OCI-LY1 (cell line): ENCODE results near the gene CASP9.

ENCODE experiments used
- EZH2 ChIP-seq: fragments of 200-600 bp; sonication (generic), shearing (Covaris generic); IDR thresholded peaks from 2 replicates; pipeline ENCODE4 v1.8.0; 2017; ENCODE audit warnings: borderline replicate concordance, mixed run types, mild to moderate bottlenecking, antibody characterized with exemption, low read length, moderate library complexity, mixed read lengths
- TF ChIP-seq, protein P1 (sequence below): fragments of 200-600 bp; sonication (generic), shearing (Covaris generic); IDR thresholded peaks from 2 replicates; pipeline ENCODE4 v1.5.1; 2017; ENCODE audit warnings: mild to moderate bottlenecking, antibody characterized with exemption, low read length, moderate library complexity, mixed read lengths

DNA sequence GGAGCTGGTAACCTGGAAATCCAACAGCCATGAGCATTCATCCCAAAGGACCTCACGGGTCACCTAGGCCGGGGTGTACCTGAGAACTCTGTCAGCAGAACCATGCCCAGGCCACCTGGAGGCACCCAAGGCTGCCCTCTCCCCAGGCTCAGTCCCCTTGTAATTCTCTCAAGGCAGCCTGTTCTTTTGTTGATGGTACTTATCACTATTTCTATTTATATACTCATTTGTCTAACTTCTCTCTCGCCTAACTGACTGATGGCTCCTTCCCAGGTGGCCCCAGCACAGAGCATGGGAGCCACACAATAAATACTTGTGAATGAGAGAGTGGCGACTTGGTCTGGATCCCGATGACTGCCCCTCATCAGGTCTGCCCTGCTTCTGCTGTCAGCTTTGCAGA lies 16.7 kb downstream of the CASP9 start:
- TF ChIP-seq, protein P1, sequence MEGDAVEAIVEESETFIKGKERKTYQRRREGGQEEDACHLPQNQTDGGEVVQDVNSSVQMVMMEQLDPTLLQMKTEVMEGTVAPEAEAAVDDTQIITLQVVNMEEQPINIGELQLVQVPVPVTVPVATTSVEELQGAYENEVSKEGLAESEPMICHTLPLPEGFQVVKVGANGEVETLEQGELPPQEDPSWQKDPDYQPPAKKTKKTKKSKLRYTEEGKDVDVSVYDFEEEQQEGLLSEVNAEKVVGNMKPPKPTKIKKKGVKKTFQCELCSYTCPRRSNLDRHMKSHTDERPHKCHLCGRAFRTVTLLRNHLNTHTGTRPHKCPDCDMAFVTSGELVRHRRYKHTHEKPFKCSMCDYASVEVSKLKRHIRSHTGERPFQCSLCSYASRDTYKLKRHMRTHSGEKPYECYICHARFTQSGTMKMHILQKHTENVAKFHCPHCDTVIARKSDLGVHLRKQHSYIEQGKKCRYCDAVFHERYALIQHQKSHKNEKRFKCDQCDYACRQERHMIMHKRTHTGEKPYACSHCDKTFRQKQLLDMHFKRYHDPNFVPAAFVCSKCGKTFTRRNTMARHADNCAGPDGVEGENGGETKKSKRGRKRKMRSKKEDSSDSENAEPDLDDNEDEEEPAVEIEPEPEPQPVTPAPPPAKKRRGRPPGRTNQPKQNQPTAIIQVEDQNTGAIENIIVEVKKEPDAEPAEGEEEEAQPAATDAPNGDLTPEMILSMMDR, result no peak
- no peak for TF ChIP-seq EZH2
